H9 (cell line): ENCODE measurements around the gene BLOC1S3. TPM values are rescaled to one million over a fixed set of nuclear protein-coding genes. Genes with fewer than 3 reads are reported as not detected.

Source experiments
- DNase-seq: peaks from one replicate; pipeline ENCODE4 v3.0.0-alpha.2; 2017
- H2AFZ ChIP-seq: one replicate; pipeline ENCODE4 v1.6.1; 2013; ENCODE audit warnings: mild to moderate bottlenecking, low read length, control low read depth, moderate library complexity
- H2AK5ac ChIP-seq: 2 replicates; pipeline ENCODE4 v1.6.1; 2013; ENCODE audit warnings: low read length, control low read depth, mixed read lengths; ENCODE audit not compliant: insufficient read length
- H2BK120ac ChIP-seq: one replicate; pipeline ENCODE4 v1.6.1; 2013; ENCODE audit warnings: low read depth, mild to moderate bottlenecking, low read length, control low read depth, inconsistent platforms; ENCODE audit not compliant: poor library complexity, severe bottlenecking
- H2BK12ac ChIP-seq: 2 replicates; pipeline ENCODE4 v1.6.1; 2013; ENCODE audit warnings: low read length, control low read depth, mixed read lengths, low read depth; ENCODE audit not compliant: insufficient read length
- H2BK15ac ChIP-seq: 2 replicates; pipeline ENCODE4 v1.6.1; 2013; ENCODE audit warnings: low read depth, low read length, control low read depth
- H2BK20ac ChIP-seq: one replicate; pipeline ENCODE4 v1.6.1; 2013; ENCODE audit warnings: low read depth, mild to moderate bottlenecking, low read length, control low read depth, inconsistent platforms; ENCODE audit not compliant: poor library complexity, severe bottlenecking
- H2BK5ac ChIP-seq: 2 replicates; pipeline ENCODE4 v1.6.1; 2013; ENCODE audit warnings: low read length, control low read depth, mixed read lengths; ENCODE audit not compliant: insufficient read length
- H3K14ac ChIP-seq: 2 replicates; pipeline ENCODE4 v1.6.1; 2013; ENCODE audit warnings: low read length, control low read depth; ENCODE audit not compliant: insufficient read depth
- H3K18ac ChIP-seq: 2 replicates; pipeline ENCODE4 v1.6.1; 2013; ENCODE audit warnings: low read depth, mild to moderate bottlenecking, mixed read lengths, low read length, control low read depth; ENCODE audit not compliant: insufficient read length
- H3K23ac ChIP-seq: 2 replicates; pipeline ENCODE4 v1.6.1; 2013; ENCODE audit warnings: low read length, control low read depth, mixed read lengths, low read depth; ENCODE audit not compliant: insufficient read length
- H3K23me2 ChIP-seq: 2 replicates; pipeline ENCODE4 v1.6.1; 2013; ENCODE audit warnings: low read depth, mild to moderate bottlenecking, mixed read lengths, low read length, control low read depth; ENCODE audit not compliant: insufficient read length, poor library complexity, severe bottlenecking
- H3K27ac ChIP-seq: 2 replicates; pipeline ENCODE4 v1.5.1; 2013; ENCODE audit warnings: low read length, control low read depth, mixed read lengths, low read depth; ENCODE audit not compliant: insufficient read length
- H3K27me3 ChIP-seq: 2 replicates; pipeline ENCODE4 v1.6.1; 2013; ENCODE audit warnings: low read length, control low read depth, inconsistent platforms; ENCODE audit not compliant: insufficient read depth
- H3K4ac ChIP-seq: 2 replicates; pipeline ENCODE4 v1.6.1; 2013; ENCODE audit warnings: low read depth, mild to moderate bottlenecking, control low read depth, inconsistent platforms, low read length, moderate library complexity
- H3K4me1 ChIP-seq: 2 replicates; pipeline ENCODE4 v1.6.1; 2013; ENCODE audit warnings: low read length, control low read depth, inconsistent platforms; ENCODE audit not compliant: insufficient read depth
- H3K4me2 ChIP-seq: 2 replicates; pipeline ENCODE4 v1.6.1; 2013; ENCODE audit warnings: low read length, control low read depth, mixed read lengths; ENCODE audit not compliant: insufficient read length, insufficient read depth
- H3K56ac ChIP-seq: 2 replicates; pipeline ENCODE4 v1.6.1; 2013; ENCODE audit warnings: low read depth, mild to moderate bottlenecking, mixed read lengths, low read length, control low read depth; ENCODE audit not compliant: insufficient read length
- H3K79me1 ChIP-seq: 2 replicates; pipeline ENCODE4 v1.6.1; 2013; ENCODE audit warnings: low read depth, mild to moderate bottlenecking, moderate library complexity, low read length, control low read depth, inconsistent platforms; ENCODE audit not compliant: insufficient read depth, poor library complexity, severe bottlenecking
- H3K79me2 ChIP-seq: 2 replicates; pipeline ENCODE4 v1.6.1; 2013; ENCODE audit warnings: low read length, control low read depth, inconsistent platforms; ENCODE audit not compliant: insufficient read depth
- H3K9ac ChIP-seq: 2 replicates; pipeline ENCODE4 v1.6.1; 2013; ENCODE audit warnings: low read length, control low read depth, mixed read lengths; ENCODE audit not compliant: insufficient read length; ENCODE audit errors: extremely low read depth
- H3K9me3 ChIP-seq: one replicate; pipeline ENCODE4 v1.6.1; 2013; ENCODE audit warnings: low read depth, low read length, inconsistent platforms; ENCODE audit not compliant: control insufficient read depth
- H3T11ph ChIP-seq: one replicate; pipeline ENCODE4 v1.6.1; 2013; ENCODE audit warnings: mild to moderate bottlenecking, low read length, control low read depth, inconsistent platforms
- H4K20me1 ChIP-seq: one replicate; pipeline ENCODE4 v1.6.1; 2013; ENCODE audit not compliant: control insufficient read depth, insufficient read length, insufficient read depth
- H4K5ac ChIP-seq: 2 replicates; pipeline ENCODE4 v1.6.1; 2013; ENCODE audit warnings: low read depth, mild to moderate bottlenecking, mixed read lengths, low read length, control low read depth; ENCODE audit not compliant: insufficient read length
- H4K8ac ChIP-seq: replicated peaks from 2 replicates; pipeline ENCODE4 v1.6.1; 2013; ENCODE audit warnings: low read length, control low read depth, mixed read lengths, low read depth; ENCODE audit not compliant: insufficient read length
- H4K91ac ChIP-seq: 2 replicates; pipeline ENCODE4 v1.6.1; 2013; ENCODE audit warnings: low read depth, mild to moderate bottlenecking, moderate library complexity, mixed read lengths, low read length, control low read depth; ENCODE audit not compliant: insufficient read length
- H3K27ac Mint-ChIP-seq, 3 experiments: 2 replicates in 2 of 3; 3 replicates in 1 of 3; pipeline ENCODE4 v1.8.0; 2020 to 2021; ENCODE audit warnings: mixed read lengths in 3 of 3, mild to moderate bottlenecking in 1 of 3, moderate library complexity in 1 of 3
- H3K27me3 Mint-ChIP-seq: 2 replicates; pipeline ENCODE4 v1.8.0; 2021; ENCODE audit warnings: low read depth, mild to moderate bottlenecking, moderate library complexity, mixed read lengths
- H3K36me3 Mint-ChIP-seq, 3 experiments: 2 replicates in 2 of 3; 3 replicates in 1 of 3; pipeline ENCODE4 v1.8.0; 2020 to 2021; ENCODE audit warnings: low read depth in 3 of 3, mixed read lengths in 3 of 3; ENCODE audit not compliant: insufficient read depth in 1 of 3
- H3K4me1 Mint-ChIP-seq, 2 experiments: 2 replicates each; pipeline ENCODE4 v1.8.0; 2020; ENCODE audit warnings: mixed read lengths in 2 of 2
- H3K4me3 Mint-ChIP-seq, 2 experiments: 2 replicates in 1 of 2; 3 replicates in 1 of 2; pipeline ENCODE4 v1.8.0; 2020 to 2021; ENCODE audit warnings: mild to moderate bottlenecking in 2 of 2, mixed read lengths in 2 of 2, moderate library complexity in 1 of 2
- H3K9me3 Mint-ChIP-seq, 2 experiments: 2 replicates in 1 of 2; 3 replicates in 1 of 2; pipeline ENCODE4 v1.8.0; 2020; ENCODE audit warnings: mild to moderate bottlenecking in 2 of 2, mixed read lengths in 2 of 2, moderate library complexity in 1 of 2
- WGBS: extraction: QIAGEN DNeasy Blood & Tissue Kit; methylation state at CpG from one replicate; pipeline ENCODE4 v1.1.7; 2013; ENCODE audit warnings: missing lambda C conversion rate, low lambda C conversion rate, mixed read lengths; ENCODE audit not compliant: insufficient read length; ENCODE audit errors: extremely low coverage; 5-methylcytosine and 5-hydroxymethylcytosine counted together
- total RNA-seq: library from RNA; stranded (reverse); gene quantifications from 2 replicates; pipeline ENCODE4 v1.2.1, GENCODE V29; 2021
- TF ChIP-seq, protein P1 (sequence below): fragments of 200-600 bp; sonication (generic); conservative IDR thresholded peaks from 3 replicates; pipeline ENCODE4 v1.8.0; 2021; ENCODE audit warnings: antibody characterized with exemption, mild to moderate bottlenecking

The BLOC1S3 gene
- total RNA-seq, 1 experiment from 2014 or later, result 9.2 TPM

DNA sequence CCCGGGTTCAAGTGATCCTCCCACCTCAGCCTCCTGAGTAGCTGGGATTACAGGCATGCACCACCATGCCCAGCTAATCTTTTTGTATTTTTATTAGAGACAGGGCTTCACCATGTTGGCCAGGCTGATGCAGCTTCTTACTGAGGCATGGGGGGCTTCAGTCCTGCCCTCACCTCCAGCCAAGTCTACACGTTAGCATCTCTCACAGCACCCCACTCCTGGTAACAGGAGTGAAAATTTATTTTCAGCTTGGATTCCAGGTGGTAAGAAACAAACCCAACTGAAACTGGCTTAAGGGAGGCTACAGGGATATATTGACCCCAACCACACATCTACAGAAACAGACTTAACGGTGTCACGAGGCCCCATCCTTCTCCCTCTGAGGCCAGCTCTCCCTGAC lies 28.4 kb upstream of the BLOC1S3 start:
- DNase-seq, result no peak
- no peak overlapping the region for H2BK20ac ChIP-seq
- no peaks in the 10 kb centered on the region for H3K4me1 ChIP-seq
- no peak overlapping the region for H2BK12ac ChIP-seq
- Mint-ChIP-seq H3K27me3 (peaks cover 39% of the 10 kb centered on the region), H3K9me3 (no peaks in the 10 kb centered on the region; a peak in 1 of 5 replicates), H3K4me3 (no peak overlapping the region), H3K27ac (peak overlapping the region in 1 of 3 experiments; percentile 90; a peak in 1 of 7 replicates), H3K36me3 (peaks cover 0 to 6% (median 0%) of the 10 kb centered on the region in 3 experiments; a peak in 3 of 7 replicates), H3K4me1 (peaks cover 8 to 14% of the 10 kb centered on the region in 2 experiments)
- no peaks in the 10 kb centered on the region for H3K9me3 ChIP-seq
- no peaks in the 10 kb centered on the region for H3K79me1 ChIP-seq
- no peak overlapping the region for H4K8ac ChIP-seq
- H4K91ac ChIP-seq, result no peak overlapping the region
- no peak overlapping the region for H2AFZ ChIP-seq
- no peak overlapping the region for H2AK5ac ChIP-seq
- TF ChIP-seq, protein P1, sequence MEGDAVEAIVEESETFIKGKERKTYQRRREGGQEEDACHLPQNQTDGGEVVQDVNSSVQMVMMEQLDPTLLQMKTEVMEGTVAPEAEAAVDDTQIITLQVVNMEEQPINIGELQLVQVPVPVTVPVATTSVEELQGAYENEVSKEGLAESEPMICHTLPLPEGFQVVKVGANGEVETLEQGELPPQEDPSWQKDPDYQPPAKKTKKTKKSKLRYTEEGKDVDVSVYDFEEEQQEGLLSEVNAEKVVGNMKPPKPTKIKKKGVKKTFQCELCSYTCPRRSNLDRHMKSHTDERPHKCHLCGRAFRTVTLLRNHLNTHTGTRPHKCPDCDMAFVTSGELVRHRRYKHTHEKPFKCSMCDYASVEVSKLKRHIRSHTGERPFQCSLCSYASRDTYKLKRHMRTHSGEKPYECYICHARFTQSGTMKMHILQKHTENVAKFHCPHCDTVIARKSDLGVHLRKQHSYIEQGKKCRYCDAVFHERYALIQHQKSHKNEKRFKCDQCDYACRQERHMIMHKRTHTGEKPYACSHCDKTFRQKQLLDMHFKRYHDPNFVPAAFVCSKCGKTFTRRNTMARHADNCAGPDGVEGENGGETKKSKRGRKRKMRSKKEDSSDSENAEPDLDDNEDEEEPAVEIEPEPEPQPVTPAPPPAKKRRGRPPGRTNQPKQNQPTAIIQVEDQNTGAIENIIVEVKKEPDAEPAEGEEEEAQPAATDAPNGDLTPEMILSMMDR, result no peak
- no peak overlapping the region for H3K18ac ChIP-seq
- H3K79me2 ChIP-seq, result no peaks in the 10 kb centered on the region
- no peak overlapping the region for H2BK15ac ChIP-seq
- no peak overlapping the region for H3K56ac ChIP-seq
- WGBS, result no CpG with 5 or more reads among the region's 4 CpGs
- H3K23me2 ChIP-seq, result no peaks in the 10 kb centered on the region
- H3K14ac ChIP-seq, result no peak overlapping the region
- H3K27me3 ChIP-seq, result peaks cover 7% of the 10 kb centered on the region; the same call in 1 of the 2 replicates
- no peak overlapping the region for H4K5ac ChIP-seq
- no peak overlapping the region for H2BK5ac ChIP-seq
- no peak overlapping the region for H3T11ph ChIP-seq
- H3K23ac ChIP-seq, result no peak overlapping the region
- no peak overlapping the region for H3K4ac ChIP-seq
- no peak overlapping the region for H3K27ac ChIP-seq
- no peak overlapping the region for H3K9ac ChIP-seq
- no peaks in the 10 kb centered on the region for H4K20me1 ChIP-seq
- H3K4me2 ChIP-seq, result no peak overlapping the region
- no peak overlapping the region for H2BK120ac ChIP-seq
